GM21515 (cell line): ENCODE measurements around the gene SIRT4.
"Not testable (repeated sequence)": the region's sequence is repeated elsewhere in the genome, so short reads cannot be mapped to it uniquely, and the experiment has no call there.

Experiments used
- ATAC-seq: cut with Tn5 transposase; IDR thresholded peaks from one replicate; pipeline ENCODE4 v1.9.1; 2021; ENCODE audit not compliant: unreplicated experiment

The SIRT4 gene

GRCh38 chr12:120301962-120302815 lies at the start of gene SIRT4:
Gene SIRT4 (plus strand): TSS chr12:120302321. CDS start chr12:120303562, 1,241 bp downstream.
- peak; percentile 94 for ATAC-seq

GRCh38 chr12:120253313-120253712 lies 48.8 kb upstream of the SIRT4 start:
- ATAC-seq, result not testable (repeated sequence)

GRCh38 chr12:120254809-120255208 lies 47.3 kb upstream of the SIRT4 start:
- ATAC-seq, result no peak

- ATAC-seq, result no peak
Measured at GRCh38 chr12:120257041-120257821, 44.9 kb upstream of the SIRT4 start.

- no peak for ATAC-seq
Measured at GRCh38 chr12:120258323-120258896, 43.7 kb upstream of the SIRT4 start.

GRCh38 chr12:120259418-120260202 lies 42.5 kb upstream of the SIRT4 start:
- no peak for ATAC-seq

GRCh38 chr12:120260607-120261006 lies 41.5 kb upstream of the SIRT4 start:
- no peak for ATAC-seq

GRCh38 chr12:120261951-120262851 lies 39.9 kb upstream of the SIRT4 start:
- ATAC-seq, result no peak

- no peak for ATAC-seq
Measured at GRCh38 chr12:120262852-120263747, 39.0 kb upstream of the SIRT4 start.

- ATAC-seq, result no peak
Measured at GRCh38 chr12:120263748-120264085, 38.4 kb upstream of the SIRT4 start.

GRCh38 chr12:120264086-120264903 lies 37.8 kb upstream of the SIRT4 start:
- no peak for ATAC-seq

GRCh38 chr12:120264904-120265472 lies 37.1 kb upstream of the SIRT4 start:
- ATAC-seq, result peak; percentile 19

- ATAC-seq, result peak; percentile 67
Measured at GRCh38 chr12:120265473-120266179, 36.5 kb upstream of the SIRT4 start, which contains the start of gene PXN. Gene PXN (minus strand): TSS chr12:120265730. CDS start chr12:120265629, 101 bp downstream.

GRCh38 chr12:120266180-120266870 lies 35.8 kb upstream of the SIRT4 start:
- no peak for ATAC-seq

GRCh38 chr12:120267736-120268135 lies 34.4 kb upstream of the SIRT4 start:
- no peak for ATAC-seq

GRCh38 chr12:120276734-120277133 lies 25.4 kb upstream of the SIRT4 start:
- ATAC-seq, result no peak
